HG03135 (cell line): Measurements from ENCODE around the gene TAS2R42.

Source experiments
- ATAC-seq: cut with Tn5 transposase; IDR thresholded peaks from one replicate; pipeline ENCODE4 v1.9.1; 2021; ENCODE audit warnings: mild to moderate bottlenecking, moderate library complexity; ENCODE audit not compliant: unreplicated experiment

Gene TAS2R42

GRCh38 chr12:11147420-11147819 lies 39.3 kb downstream of the TAS2R42 start:
- ATAC-seq: no peak

- ATAC-seq: no peak
Measured at GRCh38 chr12:11144297-11144696, 42.4 kb downstream of the TAS2R42 start.

GRCh38 chr12:11143352-11143751 lies 43.4 kb downstream of the TAS2R42 start:
- no peak for ATAC-seq

GRCh38 chr12:11136075-11136474 lies 50.7 kb downstream of the TAS2R42 start:
- ATAC-seq: no peak
